Sigmoid colon (tissue), 4 donors: ENCODE data around the gene ALDH1A1.

Experiments used
- CTCF ChIP-seq, 4 experiments: fragments of 450-650 bp in 3 of 4; fragments of 200-600 bp in 1 of 4; IDR thresholded peaks; one replicate each; pipeline ENCODE4 v1.5.1; 2016 to 2019; ENCODE audit warnings: antibody characterized with exemption in 4 of 4, mild to moderate bottlenecking in 3 of 4, moderate library complexity in 2 of 4
- EP300 ChIP-seq, 4 donors: sonication (generic); formaldehyde crosslinking; IDR thresholded peaks; one replicate each; pipeline ENCODE4 v1.6.1; 2017; ENCODE audit warnings: antibody characterized with exemption in 4 of 4
- POLR2A ChIP-seq, 2 donors: fragments of 450-650 bp; IDR thresholded peaks; one replicate each; pipeline ENCODE4 v1.6.1; 2016; ENCODE audit warnings: antibody characterized with exemption in 2 of 2, mild to moderate bottlenecking in 2 of 2, moderate library complexity in 2 of 2
- POLR2AphosphoS5 ChIP-seq, 4 donors: sonication (generic); formaldehyde crosslinking; IDR thresholded peaks; one replicate each; pipeline ENCODE4 v1.6.1; 2017; ENCODE audit warnings: antibody characterized with exemption in 4 of 4

GRCh38 chr9:72897069-72897649 is 55.7 kb downstream of the ALDH1A1 start:
- no peak for TF ChIP-seq POLR2A (IDR thresholded peaks at IDR 0.05)
- no peak for TF ChIP-seq CTCF (IDR thresholded peaks at IDR 0.05)
- TF ChIP-seq EP300 (IDR thresholded peaks at IDR 0.05), result no peak
- TF ChIP-seq POLR2AphosphoS5 (IDR thresholded peaks at IDR 0.05), result peak in 2 of 4 donors; percentile 32 to 33
